Measurements from ENCODE around the gene VANGL2.

VANGL2 gene

DNA sequence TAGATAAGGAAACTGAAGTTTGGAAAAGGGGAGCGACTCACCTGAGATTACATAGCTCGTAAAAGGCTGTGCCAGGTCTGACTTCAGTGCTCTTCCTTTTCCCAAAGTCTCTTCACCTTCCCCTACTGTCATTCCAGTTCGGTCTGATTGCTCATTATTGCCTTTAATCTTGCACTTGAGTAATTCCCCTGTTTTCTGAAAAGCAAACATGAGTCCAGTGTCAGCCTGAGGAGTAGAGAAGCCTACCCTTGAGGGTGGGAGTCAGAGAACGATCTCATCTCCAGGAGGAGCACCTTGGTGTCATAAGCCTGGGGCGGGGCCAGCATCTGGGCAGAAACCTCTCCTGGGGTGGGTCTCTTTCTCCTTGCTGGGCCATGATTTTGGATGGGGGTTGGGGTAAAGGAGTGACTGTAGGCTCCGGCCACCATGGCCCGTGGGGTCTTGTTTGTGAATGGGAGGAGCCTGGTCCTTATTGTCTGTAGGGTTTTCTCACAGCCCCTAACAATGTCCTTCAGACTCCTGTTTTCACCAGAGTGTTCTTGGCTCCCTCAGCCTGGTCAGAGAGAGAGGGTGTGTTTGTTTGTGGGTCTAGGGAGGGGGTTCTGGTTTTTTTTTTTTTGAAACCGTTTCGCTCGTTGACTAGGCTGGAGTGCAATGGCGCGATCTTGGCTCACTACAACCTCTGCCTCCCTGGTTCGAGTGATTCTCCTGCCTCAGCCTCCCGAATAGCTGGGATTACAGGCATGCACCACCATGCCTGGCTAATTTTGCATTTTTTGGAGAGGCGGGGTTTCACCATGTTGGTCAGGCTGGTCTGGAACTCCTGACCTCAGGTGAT lies 6.0 kb downstream of the VANGL2 start:
- no peak for DNase-seq (ENCODE audit: low spot score)

DNA sequence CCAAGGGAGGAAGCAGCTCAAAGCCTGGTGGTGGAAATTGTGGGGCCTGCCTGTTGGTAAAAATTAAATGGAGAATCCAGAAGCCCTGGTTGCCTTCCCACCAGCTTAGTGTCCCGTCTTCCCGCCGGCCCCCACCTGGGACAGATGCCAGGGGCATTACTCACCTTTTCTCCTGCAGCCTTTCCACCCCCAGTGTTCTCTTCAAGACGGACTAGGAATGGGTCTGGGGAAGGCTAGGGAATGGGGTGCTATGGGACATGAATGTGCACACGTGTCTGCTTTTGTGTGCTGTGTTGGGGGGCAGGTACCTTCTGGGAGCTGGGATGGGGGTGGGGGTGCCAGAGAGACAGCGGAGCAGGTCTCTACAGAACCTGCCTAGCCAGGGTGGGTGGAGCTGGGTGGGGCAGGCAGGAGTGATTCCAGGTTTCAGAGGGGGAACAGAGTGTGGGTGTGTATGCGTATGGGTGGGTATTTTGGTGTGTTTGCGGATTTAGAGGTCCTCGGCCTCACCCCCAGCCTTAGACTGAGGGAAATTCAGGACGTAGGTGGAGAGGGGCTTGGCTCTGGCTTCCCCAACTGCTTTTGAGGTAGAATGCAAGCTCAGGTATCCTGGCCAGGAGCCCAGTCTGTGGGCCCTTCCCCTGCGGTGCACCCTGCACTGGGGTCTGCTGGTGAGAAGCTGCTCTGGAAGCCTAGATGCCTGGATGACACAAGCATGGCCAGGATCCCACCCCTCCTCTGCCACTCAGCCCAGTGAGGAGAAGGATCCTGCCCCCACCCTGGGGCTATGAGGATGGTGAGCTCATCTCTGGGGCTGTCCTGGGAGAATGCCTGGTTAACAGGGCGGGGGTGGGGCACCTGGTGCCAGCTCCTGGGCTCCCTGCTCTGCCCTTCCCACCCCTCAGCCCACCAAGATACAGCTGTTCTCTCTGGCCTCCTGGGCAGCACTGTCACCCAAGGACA lies 7.8 kb downstream of the VANGL2 start:
- peak; percentile 49 for DNase-seq (ENCODE audit: low spot score)

GRCh38 chr1:160408864-160409263 lies 8.5 kb downstream of the VANGL2 start:
- no peak for DNase-seq (ENCODE audit: low spot score)

DNA sequence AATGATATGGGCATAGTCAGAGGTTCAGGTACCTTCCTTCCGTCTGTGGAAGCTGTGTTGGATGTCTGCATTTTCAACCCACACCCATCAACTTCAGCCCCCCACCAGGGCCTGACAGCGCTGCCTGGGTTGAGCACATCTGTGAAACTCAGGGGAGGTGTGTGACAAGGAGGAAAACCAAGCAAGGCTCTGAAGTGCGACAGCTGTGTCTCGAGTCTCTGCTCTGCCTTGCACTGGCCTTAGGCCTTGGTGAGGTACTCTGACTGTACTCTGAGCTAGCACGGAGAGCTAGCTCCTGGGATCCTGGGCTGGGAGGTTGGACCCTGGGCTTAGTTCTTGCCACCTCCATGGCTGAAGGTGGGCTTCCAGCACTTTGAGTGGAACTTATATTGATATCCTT lies 9.1 kb downstream of the VANGL2 start:
- no peak for DNase-seq (ENCODE audit: low spot score)

DNA sequence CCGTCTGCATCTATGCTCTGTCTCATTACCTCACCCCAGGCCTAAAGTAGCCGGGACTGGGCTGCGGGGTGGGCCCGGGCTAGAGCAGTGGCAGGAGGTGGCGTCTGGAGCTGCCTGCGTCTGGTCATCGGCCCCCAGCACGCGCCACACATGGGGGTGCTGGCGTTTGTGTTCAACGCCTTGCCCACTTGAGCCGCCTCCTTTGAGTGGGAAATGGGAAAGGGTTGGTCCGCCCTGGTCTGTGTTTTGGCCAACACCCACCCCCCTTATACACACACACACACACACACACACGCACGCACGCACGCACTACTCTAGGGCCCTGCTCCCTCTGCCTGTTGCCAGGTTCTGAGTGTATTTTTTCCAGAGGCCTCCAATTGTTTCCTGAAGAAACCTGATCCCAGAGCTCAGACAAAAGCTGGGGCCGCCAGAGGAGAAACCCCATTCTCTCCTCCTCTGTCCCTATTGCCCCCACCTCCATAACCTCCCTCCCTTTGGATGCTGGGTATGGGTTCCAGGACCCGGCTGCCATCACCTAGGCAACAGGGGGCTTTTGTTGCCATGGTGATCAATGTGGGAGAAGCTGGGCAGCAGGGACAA lies 10.1 kb downstream of the VANGL2 start:
- DNase-seq (ENCODE audit: low spot score): no peak

DNA sequence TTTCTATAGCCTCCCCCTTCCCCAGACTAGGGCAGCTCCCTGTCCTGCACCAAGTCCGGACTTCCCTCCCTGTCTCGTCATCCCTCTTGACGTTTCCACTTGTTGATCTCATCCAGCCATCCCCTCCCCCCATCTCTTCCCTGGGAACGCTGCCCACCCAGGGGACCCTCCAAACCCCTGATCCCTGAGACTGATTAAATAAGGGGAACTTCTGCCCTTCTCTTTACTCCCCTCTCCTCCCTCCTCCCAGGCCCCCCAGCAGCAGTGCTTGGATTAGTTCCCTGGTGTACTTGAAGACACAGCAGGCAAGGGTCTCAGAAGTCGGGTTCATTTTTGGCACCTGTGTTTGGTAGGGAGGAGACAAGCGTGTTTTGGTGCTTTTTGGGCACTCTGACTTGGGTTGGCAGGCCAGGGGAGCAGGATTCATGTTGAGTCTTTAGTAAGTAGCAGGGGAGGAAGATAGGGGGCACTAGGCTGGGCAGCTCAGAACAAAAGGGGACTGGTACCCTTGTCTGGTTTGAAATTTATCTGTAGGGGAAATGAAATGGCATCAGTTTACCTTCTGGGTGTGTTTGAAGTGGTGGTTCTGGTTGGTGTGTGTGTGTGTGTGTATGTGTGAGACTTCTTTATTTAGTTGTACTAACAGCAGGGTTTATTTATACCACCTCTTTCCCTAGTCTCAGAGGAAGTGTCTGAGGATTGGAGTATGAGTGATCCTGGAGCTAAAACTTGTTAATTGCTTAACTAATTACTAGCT lies 11.1 kb downstream of the VANGL2 start:
- DNase-seq (ENCODE audit: low spot score): no peak

DNA sequence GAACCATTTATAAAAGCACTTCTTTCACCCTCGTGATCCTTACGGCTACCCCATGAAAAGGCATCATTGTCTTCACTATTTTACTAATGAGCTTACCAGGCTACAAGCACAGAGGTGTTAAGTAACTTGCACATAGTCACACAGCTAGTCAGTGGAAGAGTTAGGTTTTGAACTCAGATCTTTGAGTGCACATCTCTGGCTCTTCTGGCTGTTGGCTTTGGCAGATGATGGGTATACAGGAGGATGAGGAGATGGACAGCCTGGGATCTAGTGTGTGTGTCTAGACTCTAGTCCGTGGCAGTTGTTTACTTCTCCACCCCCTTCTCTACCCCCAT lies 11.6 kb downstream of the VANGL2 start:
- DNase-seq (ENCODE audit: low spot score): no peak

GRCh38 chr1:160413716-160414115 lies 13.4 kb downstream of the VANGL2 start:
- no peak for DNase-seq (ENCODE audit: low spot score)

DNA sequence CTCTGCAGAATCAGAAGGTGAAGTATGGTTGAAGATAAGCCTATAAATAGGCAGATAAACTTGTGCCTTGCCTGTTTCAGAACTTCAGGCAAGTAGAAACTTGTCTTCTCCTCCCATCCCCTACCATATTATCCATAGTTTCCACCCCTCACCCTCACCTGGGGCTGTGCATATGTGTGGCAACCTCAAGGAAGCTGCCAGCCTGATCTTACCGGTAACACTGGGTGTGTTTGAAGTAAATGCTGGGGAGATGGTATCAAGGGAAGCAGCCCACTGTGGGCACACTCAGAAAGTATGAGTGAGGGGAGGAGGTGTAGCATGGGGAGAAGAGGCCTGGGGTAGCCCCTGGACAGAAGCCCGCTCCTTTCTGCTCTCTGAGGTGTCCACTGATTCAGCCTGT lies 14.5 kb downstream of the VANGL2 start:
- DNase-seq (ENCODE audit: low spot score): no peak

- DNase-seq (ENCODE audit: low spot score): no peak
These were observed 15.4 kb downstream of the VANGL2 start for GRCh38 chr1:160415696-160416290.

DNA sequence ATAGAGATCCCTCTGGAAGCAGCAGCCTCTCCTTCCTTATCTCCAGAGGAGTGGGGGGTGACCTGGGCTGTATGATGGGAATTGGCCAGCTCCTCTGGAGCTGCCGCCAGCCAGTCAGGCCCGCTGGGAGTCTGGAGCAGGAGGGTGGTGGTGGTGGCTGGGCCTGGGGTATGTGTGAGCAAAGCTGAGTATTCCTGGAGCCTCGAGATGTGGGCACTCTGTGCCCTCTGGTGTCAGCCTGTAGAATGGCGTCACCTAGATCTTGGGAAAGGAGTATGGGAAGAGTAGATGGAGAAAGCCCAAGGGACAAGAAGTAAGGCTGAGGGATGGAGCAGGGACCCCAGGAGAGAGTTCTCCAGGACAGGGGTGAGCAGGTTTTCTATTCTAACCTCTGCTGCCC lies 16.0 kb downstream of the VANGL2 start:
- peak; percentile 60 for DNase-seq (ENCODE audit: low spot score)

GRCh38 chr1:160418483-160418882 lies 18.1 kb downstream of the VANGL2 start:
- DNase-seq (ENCODE audit: low spot score): no peak

GRCh38 chr1:160419150-160419837 lies 18.9 kb downstream of the VANGL2 start:
- no peak for DNase-seq (ENCODE audit: low spot score)

- DNase-seq (ENCODE audit: low spot score): no peak
These were observed 19.4 kb downstream of the VANGL2 start for GRCh38 chr1:160419838-160420169.

DNA sequence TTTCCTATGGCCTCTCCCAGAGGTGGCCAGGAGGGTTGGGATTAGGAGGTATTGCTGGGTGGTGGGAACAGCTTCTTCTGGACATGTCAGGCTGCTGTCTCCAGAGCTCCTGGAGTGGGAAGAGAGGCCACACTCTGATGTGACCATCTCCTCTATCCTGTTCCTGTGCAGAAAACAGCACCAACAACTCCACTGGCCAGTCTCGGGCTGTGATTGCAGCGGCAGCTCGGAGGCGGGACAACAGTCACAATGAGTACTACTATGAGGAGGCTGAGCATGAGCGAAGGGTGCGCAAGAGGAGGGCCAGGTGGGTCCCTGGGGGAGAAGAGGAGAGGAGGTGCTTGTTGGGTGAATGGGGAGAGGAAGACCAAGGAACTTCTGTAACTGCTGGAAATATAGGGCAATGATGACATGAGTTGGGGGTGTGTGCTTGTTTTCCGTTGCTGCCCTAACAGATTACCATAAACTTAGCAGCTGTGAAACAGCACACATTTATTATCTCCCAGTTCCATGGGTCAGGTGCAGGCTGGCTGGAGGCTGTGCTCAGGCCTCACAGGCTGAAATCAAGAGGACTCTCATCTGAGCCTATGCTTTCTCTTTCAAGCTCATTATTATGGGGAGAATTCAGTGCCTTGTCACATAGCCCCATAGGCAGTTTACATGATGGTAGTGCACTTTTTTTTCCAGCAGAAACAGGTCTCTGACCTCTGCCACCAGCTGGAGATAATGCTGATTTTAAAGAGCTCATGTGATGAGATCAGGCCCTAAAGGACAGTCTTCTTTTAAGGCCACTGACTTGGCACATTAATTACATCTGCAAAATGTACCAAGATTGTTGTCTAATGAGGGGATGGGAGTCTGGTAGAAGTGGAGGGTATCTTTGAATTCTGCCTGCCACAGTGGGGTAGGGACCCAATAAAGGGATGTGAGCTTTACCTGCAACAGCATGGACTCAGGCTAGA lies 20.8 kb downstream of the VANGL2 start:
- no peak for DNase-seq (ENCODE audit: low spot score)

DNA sequence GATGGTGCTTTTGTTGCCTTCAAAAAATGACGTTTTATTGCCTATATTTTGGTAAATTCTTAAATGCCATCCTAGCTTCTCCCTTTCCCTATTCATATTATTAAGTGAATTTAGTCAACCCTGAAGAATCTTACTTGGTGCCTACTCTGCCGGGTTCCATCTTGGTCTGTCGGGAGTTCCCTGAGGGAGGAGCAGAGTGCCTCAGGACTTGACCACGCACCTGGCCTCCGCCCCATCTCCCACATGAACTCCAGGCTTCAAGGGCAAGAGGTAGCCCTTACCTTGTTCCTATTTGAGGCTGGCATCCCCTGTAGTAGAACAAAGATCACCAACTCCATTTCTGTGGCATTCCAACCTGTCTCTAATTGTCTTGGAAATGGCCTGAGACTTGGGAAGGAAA lies 21.5 kb downstream of the VANGL2 start:
- no peak for DNase-seq (ENCODE audit: low spot score)

DNA sequence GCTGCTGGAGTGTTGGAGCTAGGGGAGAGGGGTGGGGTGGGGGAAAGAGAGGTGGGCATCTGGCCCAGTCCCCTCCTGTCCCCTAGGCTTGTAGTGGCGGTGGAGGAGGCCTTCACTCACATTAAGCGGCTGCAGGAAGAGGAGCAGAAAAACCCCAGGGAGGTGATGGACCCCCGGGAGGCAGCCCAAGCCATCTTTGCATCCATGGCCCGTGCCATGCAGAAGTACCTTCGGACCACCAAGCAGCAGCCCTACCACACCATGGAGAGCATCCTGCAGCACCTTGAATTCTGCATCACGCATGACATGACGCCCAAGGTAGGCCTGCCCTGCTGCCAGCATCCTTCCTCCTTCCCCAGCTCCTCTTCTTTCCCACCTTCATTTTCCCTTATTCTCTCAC lies 23.6 kb downstream of the VANGL2 start:
- no peak for DNase-seq (ENCODE audit: low spot score)

DNA sequence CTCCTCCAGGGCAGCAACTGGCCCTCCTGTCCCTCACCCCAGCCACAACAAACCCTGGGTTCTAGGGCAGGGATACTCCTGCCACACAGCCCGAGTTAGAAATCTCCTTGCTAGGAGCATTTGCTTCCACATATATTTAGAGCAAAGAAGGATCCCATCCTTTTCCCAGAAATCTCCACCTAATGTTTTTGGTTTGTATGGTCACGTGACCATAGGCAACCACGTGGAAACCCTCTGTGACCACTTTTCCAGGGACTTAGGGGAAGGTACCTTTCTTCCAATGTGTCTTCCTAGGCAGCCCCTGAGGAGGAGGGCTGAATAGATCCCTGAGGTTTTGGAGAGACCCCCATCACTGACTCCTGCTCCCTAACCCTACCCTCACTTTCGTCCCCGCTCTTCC lies 25.5 kb downstream of the VANGL2 start:
- DNase-seq (ENCODE audit: low spot score): no peak

DNA sequence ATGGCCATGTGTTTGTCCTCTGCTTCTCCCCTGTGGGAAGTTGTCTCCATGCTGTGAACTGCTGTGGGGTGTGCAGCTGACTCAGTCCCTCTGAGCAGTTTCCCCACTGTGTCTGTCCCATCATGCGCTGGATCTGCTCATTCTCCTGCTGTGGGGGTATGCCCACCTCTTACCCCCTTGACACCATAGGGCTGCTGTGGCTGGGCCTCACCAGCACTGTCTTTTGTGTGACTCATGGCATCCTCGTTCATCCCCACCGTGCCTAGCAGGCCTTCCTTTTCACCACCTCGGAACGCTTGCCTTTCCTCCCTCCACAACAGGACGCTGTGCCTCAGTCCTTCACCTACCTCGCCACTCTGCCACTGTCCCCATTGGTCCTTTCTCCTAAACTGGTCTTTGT lies 27.3 kb downstream of the VANGL2 start:
- no peak for DNase-seq (ENCODE audit: low spot score)

DNA sequence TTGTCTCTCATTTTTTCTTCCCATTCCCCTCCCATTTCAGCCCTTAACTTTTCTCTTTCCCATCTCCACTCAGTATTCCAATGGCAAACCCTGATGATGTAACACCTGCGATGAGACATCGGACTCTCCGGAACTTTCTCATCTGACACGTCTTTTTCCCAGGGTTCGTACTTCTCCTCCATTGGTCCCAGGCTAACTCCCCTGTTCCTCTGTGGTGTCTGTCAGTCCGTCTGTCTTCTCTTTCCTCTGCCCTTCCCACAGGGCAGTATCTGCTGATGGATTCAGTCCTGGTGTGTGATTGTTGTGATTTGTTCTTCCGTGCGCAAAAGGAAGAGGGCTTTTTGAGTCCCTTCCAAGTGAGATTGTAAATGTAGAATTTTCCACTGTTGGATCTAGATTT lies 27.7 kb downstream of the VANGL2 start:
- DNase-seq (ENCODE audit: low spot score): no peak
